Keratinocyte (primary cell): ENCODE measurements around the gene SORD. TPM values are rescaled to one million over a fixed set of nuclear protein-coding genes. Genes with fewer than 3 reads are reported as not detected.
"Not testable (repeated sequence)": the region's sequence is repeated elsewhere in the genome, so short reads cannot be mapped to it uniquely, and the experiment has no call there.

ENCODE experiments used
- DNase-seq: peaks from one replicate; pipeline ENCODE4 v3.0.0-alpha.2; 2011; ENCODE audit warnings: low read depth, missing footprints, low spot score
- FAIRE-seq: peaks from 2 replicates; lab custom pipeline; 2011; peaks lifted over from hg19 to GRCh38; lab: Jason Lieb, UNC
- H2AFZ ChIP-seq: 2 replicates; pipeline ENCODE4 v1.6.0; 2012; ENCODE audit warnings: low read length, control low read depth, inconsistent platforms; ENCODE audit not compliant: control insufficient read depth
- H3K27ac ChIP-seq: 2 replicates; pipeline ENCODE4 v1.5.1; 2011; ENCODE audit warnings: low read length; ENCODE audit not compliant: control insufficient read depth, insufficient read depth
- H3K27me3 ChIP-seq: 3 replicates; pipeline ENCODE4 v1.6.0; 2011; ENCODE audit warnings: low read length; ENCODE audit not compliant: control insufficient read depth, insufficient read depth; ENCODE audit errors: extremely low read depth
- H3K36me3 ChIP-seq, 2 experiments: 2 replicates in 1 of 2; 3 replicates in 1 of 2; pipeline ENCODE4 v1.5.1; 2011; ENCODE audit warnings: low read length in 2 of 2, mild to moderate bottlenecking in 1 of 2; ENCODE audit not compliant: control insufficient read depth in 2 of 2, insufficient read depth in 2 of 2; ENCODE audit errors: extremely low read depth in 1 of 2
- H3K4me1 ChIP-seq: 3 replicates; pipeline ENCODE4 v1.5.1; 2011; ENCODE audit warnings: low read length; ENCODE audit not compliant: control insufficient read depth, insufficient read depth; ENCODE audit errors: extremely low read depth
- H3K4me2 ChIP-seq: 3 replicates; pipeline ENCODE4 v1.6.0; 2011; ENCODE audit warnings: low read depth, low read length; ENCODE audit not compliant: control insufficient read depth, insufficient read depth; ENCODE audit errors: extremely low read depth
- H3K4me3 ChIP-seq, 3 experiments: fragments of 200-600 bp in 1 of 3; sonication (generic) in 1 of 3; 2 replicates in 2 of 3; 3 replicates in 1 of 3; pipeline ENCODE4 v1.5.1; 2011 to 2016; ENCODE audit warnings: low read length in 3 of 3, mild to moderate bottlenecking in 3 of 3, control low read depth in 2 of 3, inconsistent platforms in 1 of 3, low read depth in 1 of 3, mixed read lengths in 1 of 3, mixed run types in 1 of 3, moderate library complexity in 1 of 3; ENCODE audit not compliant: control insufficient read depth in 2 of 3, insufficient read depth in 2 of 3; ENCODE audit errors: extremely low read depth in 1 of 3
- H3K79me2 ChIP-seq: 2 replicates; pipeline ENCODE4 v1.6.0; 2012; ENCODE audit warnings: low read length; ENCODE audit not compliant: control insufficient read depth, insufficient read depth
- H3K9ac ChIP-seq: 3 replicates; pipeline ENCODE4 v1.6.0; 2011; ENCODE audit warnings: low read length; ENCODE audit not compliant: control insufficient read depth, insufficient read depth; ENCODE audit errors: extremely low read depth
- H3K9me1 ChIP-seq: 3 replicates; pipeline ENCODE4 v1.6.0; 2011; ENCODE audit warnings: low read length; ENCODE audit not compliant: control insufficient read depth, insufficient read depth; ENCODE audit errors: extremely low read depth
- H3K9me3 ChIP-seq: 2 replicates; pipeline ENCODE4 v1.5.1; 2012; ENCODE audit warnings: low read depth, low read length; ENCODE audit not compliant: control insufficient read depth
- H4K20me1 ChIP-seq: 3 replicates; pipeline ENCODE4 v1.6.0; 2011; ENCODE audit warnings: low read length; ENCODE audit not compliant: control insufficient read depth, insufficient read depth; ENCODE audit errors: extremely low read depth
- CTCF ChIP-seq, 3 experiments: IDR thresholded peaks in 1 of 3; conservative IDR thresholded peaks in 1 of 3; optimal IDR thresholded peaks in 1 of 3; 2 replicates in 2 of 3; 3 replicates in 1 of 3; pipeline versions ENCODE3 to v1.5.1; 2011; ENCODE audit warnings: low read length in 3 of 3, mild to moderate bottlenecking in 3 of 3, moderate library complexity in 2 of 3, control low read depth in 1 of 3, inconsistent platforms in 1 of 3; ENCODE audit not compliant: insufficient read depth in 2 of 3; ENCODE audit errors: extremely low read depth in 1 of 3
- EZH2 ChIP-seq: IDR thresholded peaks from one replicate; pipeline ENCODE4 v1.6.1; 2012; ENCODE audit warnings: inconsistent platforms, mild to moderate bottlenecking, low read length, moderate library complexity
- dilution Hi-C: fragments of 300-500 bp; cut with MboI; formaldehyde crosslinking; loops from one replicate; pipeline ENCODE4 v1.7.0; 2020; ENCODE audit warnings: low sequenced_read_pairs; ENCODE audit not compliant: extremely low pct_ligation_motif_present
- polyA plus RNA-seq, 5 experiments: library from polyadenylated mRNA; depleted of rRNA in 3 of 5; stranded (reverse) in 3 of 5; stranded (forward) in 1 of 5; unstranded in 1 of 5; fragments of >200 nt; gene quantifications; 1 replicate in 1 of 5; 2 replicates in 3 of 5; 3 replicates in 1 of 5; pipeline versions ENCODE4 v1.2.1 to v1.2.3, GENCODE V29; 2011 to 2012; ENCODE audit warnings: missing spikeins in 2 of 5, low read depth in 1 of 5, low replicate concordance in 1 of 5

Gene SORD
- polyA plus RNA-seq, 1 donor (not counting 4 experiments of a cell fraction or from before 2014, with no cell fraction given) = 46.7 TPM

DNA sequence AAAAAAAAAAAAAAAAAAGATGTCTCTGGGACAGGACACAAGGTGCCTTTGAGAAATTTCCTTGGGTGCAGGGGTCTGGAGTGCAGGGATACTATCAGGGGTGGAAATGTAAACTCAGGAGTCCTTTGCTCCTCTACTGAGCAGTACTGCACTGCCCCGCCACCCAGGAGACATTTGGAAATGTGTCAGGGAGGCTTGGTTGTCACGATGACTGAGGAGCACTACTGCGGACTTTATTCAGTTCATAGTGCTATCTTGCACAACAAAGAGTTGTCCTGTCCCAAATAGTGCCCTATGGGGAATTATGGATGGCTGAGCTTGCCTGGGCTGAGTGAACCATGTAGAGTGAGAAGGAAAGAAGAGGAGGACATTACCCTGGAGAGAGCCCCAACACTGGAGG is 2.6 kb downstream of the SORD start:
- H3K27ac ChIP-seq, H3K4me1 ChIP-seq, H4K20me1 ChIP-seq, H3K79me2 ChIP-seq, H3K27me3 ChIP-seq, H3K9ac ChIP-seq, H3K36me3 ChIP-seq, H3K4me2 ChIP-seq, FAIRE-seq, H3K4me3 ChIP-seq, H3K9me1 ChIP-seq, H3K9me3 ChIP-seq, DNase-seq, dilution Hi-C loops, H2AFZ ChIP-seq: not testable (repeated sequence)

DNA sequence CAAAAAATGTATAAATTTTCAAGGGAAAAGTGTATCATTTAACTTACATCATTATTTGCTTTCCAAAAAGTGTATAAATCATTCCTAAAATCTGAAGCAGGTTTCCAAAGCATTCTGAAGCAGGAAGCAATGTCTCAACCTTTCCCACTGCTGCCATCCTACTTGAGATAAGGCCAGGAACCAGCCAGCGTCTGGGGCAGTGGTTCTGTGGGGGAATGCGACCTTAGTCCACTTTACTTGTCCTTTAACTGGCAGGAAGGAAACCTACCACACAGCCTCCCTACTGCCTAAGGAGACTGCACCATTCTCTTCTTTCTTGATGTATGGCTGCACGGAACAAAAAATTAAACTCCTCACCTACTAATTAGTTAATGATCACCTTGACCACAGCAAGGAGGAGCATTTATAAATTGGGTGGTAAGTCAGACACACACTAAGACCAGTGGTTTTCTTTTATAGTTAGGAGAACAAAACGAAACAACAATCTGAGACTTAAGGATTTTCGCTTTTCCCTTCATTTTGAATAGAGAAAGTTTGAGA is 3.7 kb downstream of the SORD start:
- no peak overlapping the region for H3K4me2 ChIP-seq
- no peak for FAIRE-seq
- no peaks in the 10 kb centered on the region for H3K9me1 ChIP-seq
- peaks cover 4% of the 10 kb centered on the region for H3K79me2 ChIP-seq
- peaks cover 10% of the 10 kb centered on the region for H3K4me1 ChIP-seq
- H3K27ac ChIP-seq = no peak overlapping the region
- H3K9ac ChIP-seq = no peak overlapping the region
- H3K4me3 ChIP-seq = no peak overlapping the region
- no peaks in the 10 kb centered on the region for H4K20me1 ChIP-seq
- peaks cover 3 to 5% of the 10 kb centered on the region in 2 experiments for H3K36me3 ChIP-seq
- no peak for DNase-seq
- H3K27me3 ChIP-seq = no peaks in the 10 kb centered on the region
- dilution Hi-C loops = no loop called here
- no peak overlapping the region for H2AFZ ChIP-seq
- no peaks in the 10 kb centered on the region for H3K9me3 ChIP-seq
- TF ChIP-seq EZH2 = no peak
- TF ChIP-seq CTCF (optimal IDR thresholded peaks at IDR 0.05 in 1 of 3, IDR thresholded peaks at IDR 0.05 in 1 of 3, conservative IDR thresholded peaks at IDR 0.05 in 1 of 3; ENCODE audit: extremely low read depth in 1 of 3, insufficient read depth in 2 of 3, low read length in 3 of 3) = no peak

- TF ChIP-seq CTCF (optimal IDR thresholded peaks at IDR 0.05 in 1 of 3, IDR thresholded peaks at IDR 0.05 in 1 of 3, conservative IDR thresholded peaks at IDR 0.05 in 1 of 3; ENCODE audit: extremely low read depth in 1 of 3, insufficient read depth in 2 of 3, low read length in 3 of 3) (no peak), EZH2 (no peak)
- Histone ChIP-seq H3K79me2 (peaks cover 4% of the 10 kb centered on the region), H3K4me1 (peaks cover 10% of the 10 kb centered on the region), H4K20me1 (no peaks in the 10 kb centered on the region), H3K9me3 (no peaks in the 10 kb centered on the region), H3K27ac (no peak overlapping the region), H3K4me2 (no peak overlapping the region), H3K27me3 (no peaks in the 10 kb centered on the region), H3K4me3 (no peak overlapping the region), H3K36me3 (peaks cover 3 to 5% of the 10 kb centered on the region in 2 experiments), H2AFZ (no peak overlapping the region), H3K9ac (no peak overlapping the region), H3K9me1 (no peaks in the 10 kb centered on the region)
- dilution Hi-C loops = no loop called here
- FAIRE-seq (no peak), DNase-seq (no peak)
Measured at GRCh38 chr15:45027220-45027619, 4.2 kb downstream of the SORD start.
